Neural cell (in vitro differentiated cells): ENCODE data around the gene CDHR5. TPM values are rescaled to one million over a fixed set of nuclear protein-coding genes. Genes with fewer than 3 reads are reported as not detected.

Experiments used
- H2AFZ ChIP-seq: fragments of 200-600, 300-800 bp; sonication (generic), shearing (Covaris generic); 2 replicates; pipeline ENCODE4 v1.6.0; 2014; ENCODE audit warnings: low read depth, mild to moderate bottlenecking, antibody characterized with exemption, low read length, moderate library complexity
- H3F3A ChIP-seq: fragments of 200-600 bp; shearing (Covaris generic); 2 replicates; pipeline ENCODE4 v1.6.1; 2016; ENCODE audit warnings: mild to moderate bottlenecking, moderate library complexity, mixed read lengths, antibody characterized with exemption, low read length; ENCODE audit not compliant: insufficient read depth, poor library complexity, severe bottlenecking
- H3K27ac ChIP-seq: fragments of 200-600, 300-800 bp; sonication (generic), shearing (Covaris generic); 2 replicates; pipeline ENCODE4 v1.5.1; 2014; ENCODE audit warnings: mild to moderate bottlenecking, low read length, moderate library complexity
- H3K27me3 ChIP-seq: fragments of 300-800, 200-600 bp; sonication (generic), shearing (Covaris generic); 2 replicates; pipeline ENCODE4 v1.6.0; 2014; ENCODE audit warnings: mild to moderate bottlenecking, low read depth, low read length, moderate library complexity; ENCODE audit not compliant: insufficient read depth
- H3K36me3 ChIP-seq: fragments of 300-800, 200-600 bp; sonication (generic), shearing (Covaris generic); 2 replicates; pipeline ENCODE4 v1.5.1; 2014; ENCODE audit warnings: mild to moderate bottlenecking, antibody characterized with exemption, low read length, moderate library complexity; ENCODE audit not compliant: insufficient read depth
- H3K4me2 ChIP-seq: fragments of 300-800, 200-600 bp; sonication (generic), shearing (Covaris generic); 2 replicates; pipeline ENCODE4 v1.6.0; 2014; ENCODE audit warnings: mild to moderate bottlenecking, low read length
- H3K4me3 ChIP-seq: fragments of 300-800, 200-600 bp; sonication (generic), shearing (Covaris generic); 2 replicates; pipeline ENCODE4 v1.5.1; 2014; ENCODE audit warnings: mild to moderate bottlenecking, low read length, moderate library complexity
- H3K79me2 ChIP-seq: fragments of 200-600 bp; shearing (Covaris generic); replicated peaks from 2 replicates; pipeline ENCODE4 v1.6.0; 2014; ENCODE audit warnings: mild to moderate bottlenecking, low read length, moderate library complexity; ENCODE audit not compliant: insufficient read depth
- H3K9ac ChIP-seq: fragments of 300-800, 200-600 bp; sonication (generic), shearing (Covaris generic); 2 replicates; pipeline ENCODE4 v1.6.1; 2016; ENCODE audit warnings: mild to moderate bottlenecking, low read length, mixed read lengths
- H3K9me2 ChIP-seq: fragments of 200-600 bp; shearing (Covaris generic); 2 replicates; pipeline ENCODE4 v1.6.1; 2016; ENCODE audit warnings: mild to moderate bottlenecking, low read length, mixed read lengths; ENCODE audit not compliant: insufficient read depth
- H3K9me3 ChIP-seq: fragments of 200-600, 300-800 bp; sonication (generic), shearing (Covaris generic); 2 replicates; pipeline ENCODE4 v1.6.1; 2016; ENCODE audit warnings: mild to moderate bottlenecking, mixed run types, low read length, moderate library complexity, mixed read lengths
- H4K20me1 ChIP-seq: fragments of 200-600 bp; shearing (Covaris generic); 2 replicates; pipeline ENCODE4 v1.6.1; 2016; ENCODE audit warnings: mild to moderate bottlenecking, mixed run types; ENCODE audit not compliant: insufficient read depth
- EP300 ChIP-seq: fragments of 450-650 bp; conservative IDR thresholded peaks from 2 replicates; pipeline ENCODE4 v1.6.1; 2014; ENCODE audit warnings: antibody characterized with exemption, mild to moderate bottlenecking, moderate library complexity; ENCODE audit not compliant: poor library complexity, severe bottlenecking
- EZH2 ChIP-seq: fragments of 200-600, 300-800 bp; shearing (Covaris generic), sonication (generic); IDR thresholded peaks from 2 replicates; pipeline ENCODE4 v1.6.1; 2014; ENCODE audit warnings: antibody characterized with exemption, low read length, borderline replicate concordance, mild to moderate bottlenecking; ENCODE audit not compliant: insufficient read depth, poor library complexity, severe bottlenecking
- MXI1 ChIP-seq: fragments of 450-650 bp; conservative IDR thresholded peaks from 2 replicates; pipeline ENCODE4 v1.6.1; 2014; ENCODE audit warnings: antibody characterized with exemption, mild to moderate bottlenecking; ENCODE audit not compliant: poor library complexity, severe bottlenecking
- POLR2AphosphoS5 ChIP-seq: IDR thresholded peaks from 2 replicates; pipeline ENCODE4 v1.6.1; 2012
- RAD21 ChIP-seq: fragments of 450-650 bp; conservative IDR thresholded peaks from 2 replicates; pipeline ENCODE4 v1.6.1; 2014; ENCODE audit warnings: antibody characterized with exemption, mild to moderate bottlenecking, moderate library complexity
- SMC3 ChIP-seq: fragments of 450-650 bp; conservative IDR thresholded peaks from 2 replicates; pipeline ENCODE4 v1.6.1; 2014; ENCODE audit warnings: antibody characterized with exemption, mild to moderate bottlenecking, moderate library complexity; ENCODE audit not compliant: poor library complexity
- TAF1 ChIP-seq: IDR thresholded peaks from 2 replicates; pipeline ENCODE4 v1.6.1; 2012; ENCODE audit warnings: low read depth
- polyA plus RNA-seq: library from polyadenylated mRNA; depleted of rRNA; stranded (reverse); fragments of >200 nt; gene quantifications from 2 replicates; pipeline ENCODE4 v1.2.3, GENCODE V29; 2014
- TF ChIP-seq, protein P1 (sequence below): IDR thresholded peaks from 2 replicates; pipeline ENCODE4 v1.6.1; 2012; ENCODE audit warnings: borderline replicate concordance
- TF ChIP-seq, protein P2 (sequence below): fragments of 450-650 bp; IDR thresholded peaks from 2 replicates; pipeline ENCODE4 v1.5.1; 2014; ENCODE audit warnings: antibody characterized with exemption, mild to moderate bottlenecking, moderate library complexity; ENCODE audit not compliant: poor library complexity, severe bottlenecking

CDHR5 gene
- polyA plus RNA-seq, 1 donor from 2014 or later = not detected

DNA sequence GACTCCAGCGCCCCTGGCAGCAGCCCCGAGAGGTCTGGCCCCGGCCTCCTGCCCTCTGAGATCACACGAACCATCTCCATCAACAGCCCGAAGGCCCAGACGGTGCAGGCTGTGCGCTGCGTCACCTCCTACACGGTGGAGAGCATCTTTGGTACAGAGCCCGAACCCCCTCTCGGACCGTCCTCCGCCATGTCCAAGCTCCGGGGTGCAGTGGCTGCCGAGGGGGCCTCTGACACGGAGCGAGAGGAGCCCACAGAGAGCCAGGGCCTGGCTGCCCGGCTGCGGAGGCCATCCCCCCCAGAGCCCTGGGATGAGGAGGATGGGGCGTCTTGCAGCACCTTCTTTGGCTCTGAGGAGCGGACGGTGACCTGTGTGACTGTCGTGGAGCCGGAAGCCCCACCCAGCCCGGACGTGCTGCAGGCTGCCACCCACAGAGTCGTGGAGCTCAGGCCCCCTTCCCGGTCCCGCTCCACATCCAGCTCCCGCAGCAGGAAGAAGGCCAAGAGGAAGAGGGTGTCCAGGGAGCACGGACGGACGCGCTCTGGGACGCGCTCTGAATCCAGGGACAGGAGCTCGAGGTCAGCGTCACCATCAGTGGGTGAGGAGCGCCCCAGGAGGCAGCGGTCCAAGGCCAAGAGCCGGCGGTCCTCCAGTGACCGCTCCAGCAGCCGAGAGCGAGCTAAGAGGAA is 16.6 kb downstream of the CDHR5 start:
- H3K4me2 ChIP-seq = no peak overlapping the region
- no peak overlapping the region for H3K9ac ChIP-seq
- H3K4me3 ChIP-seq = no peak overlapping the region
- H3K79me2 ChIP-seq = no peaks in the 10 kb centered on the region
- H2AFZ ChIP-seq = no peak overlapping the region
- H3F3A ChIP-seq = no peaks in the 10 kb centered on the region
- H3K36me3 ChIP-seq = no peaks in the 10 kb centered on the region
- no peaks in the 10 kb centered on the region for H3K27me3 ChIP-seq
- H3K9me3 ChIP-seq = no peaks in the 10 kb centered on the region
- H3K27ac ChIP-seq = no peak overlapping the region
- no peak for TF ChIP-seq TAF1
- TF ChIP-seq RAD21 = no peak
- TF ChIP-seq EP300 = no peak
- TF ChIP-seq, protein P1, sequence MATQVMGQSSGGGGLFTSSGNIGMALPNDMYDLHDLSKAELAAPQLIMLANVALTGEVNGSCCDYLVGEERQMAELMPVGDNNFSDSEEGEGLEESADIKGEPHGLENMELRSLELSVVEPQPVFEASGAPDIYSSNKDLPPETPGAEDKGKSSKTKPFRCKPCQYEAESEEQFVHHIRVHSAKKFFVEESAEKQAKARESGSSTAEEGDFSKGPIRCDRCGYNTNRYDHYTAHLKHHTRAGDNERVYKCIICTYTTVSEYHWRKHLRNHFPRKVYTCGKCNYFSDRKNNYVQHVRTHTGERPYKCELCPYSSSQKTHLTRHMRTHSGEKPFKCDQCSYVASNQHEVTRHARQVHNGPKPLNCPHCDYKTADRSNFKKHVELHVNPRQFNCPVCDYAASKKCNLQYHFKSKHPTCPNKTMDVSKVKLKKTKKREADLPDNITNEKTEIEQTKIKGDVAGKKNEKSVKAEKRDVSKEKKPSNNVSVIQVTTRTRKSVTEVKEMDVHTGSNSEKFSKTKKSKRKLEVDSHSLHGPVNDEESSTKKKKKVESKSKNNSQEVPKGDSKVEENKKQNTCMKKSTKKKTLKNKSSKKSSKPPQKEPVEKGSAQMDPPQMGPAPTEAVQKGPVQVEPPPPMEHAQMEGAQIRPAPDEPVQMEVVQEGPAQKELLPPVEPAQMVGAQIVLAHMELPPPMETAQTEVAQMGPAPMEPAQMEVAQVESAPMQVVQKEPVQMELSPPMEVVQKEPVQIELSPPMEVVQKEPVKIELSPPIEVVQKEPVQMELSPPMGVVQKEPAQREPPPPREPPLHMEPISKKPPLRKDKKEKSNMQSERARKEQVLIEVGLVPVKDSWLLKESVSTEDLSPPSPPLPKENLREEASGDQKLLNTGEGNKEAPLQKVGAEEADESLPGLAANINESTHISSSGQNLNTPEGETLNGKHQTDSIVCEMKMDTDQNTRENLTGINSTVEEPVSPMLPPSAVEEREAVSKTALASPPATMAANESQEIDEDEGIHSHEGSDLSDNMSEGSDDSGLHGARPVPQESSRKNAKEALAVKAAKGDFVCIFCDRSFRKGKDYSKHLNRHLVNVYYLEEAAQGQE = no peak
- TF ChIP-seq EZH2 = no peak
- TF ChIP-seq, protein P2, sequence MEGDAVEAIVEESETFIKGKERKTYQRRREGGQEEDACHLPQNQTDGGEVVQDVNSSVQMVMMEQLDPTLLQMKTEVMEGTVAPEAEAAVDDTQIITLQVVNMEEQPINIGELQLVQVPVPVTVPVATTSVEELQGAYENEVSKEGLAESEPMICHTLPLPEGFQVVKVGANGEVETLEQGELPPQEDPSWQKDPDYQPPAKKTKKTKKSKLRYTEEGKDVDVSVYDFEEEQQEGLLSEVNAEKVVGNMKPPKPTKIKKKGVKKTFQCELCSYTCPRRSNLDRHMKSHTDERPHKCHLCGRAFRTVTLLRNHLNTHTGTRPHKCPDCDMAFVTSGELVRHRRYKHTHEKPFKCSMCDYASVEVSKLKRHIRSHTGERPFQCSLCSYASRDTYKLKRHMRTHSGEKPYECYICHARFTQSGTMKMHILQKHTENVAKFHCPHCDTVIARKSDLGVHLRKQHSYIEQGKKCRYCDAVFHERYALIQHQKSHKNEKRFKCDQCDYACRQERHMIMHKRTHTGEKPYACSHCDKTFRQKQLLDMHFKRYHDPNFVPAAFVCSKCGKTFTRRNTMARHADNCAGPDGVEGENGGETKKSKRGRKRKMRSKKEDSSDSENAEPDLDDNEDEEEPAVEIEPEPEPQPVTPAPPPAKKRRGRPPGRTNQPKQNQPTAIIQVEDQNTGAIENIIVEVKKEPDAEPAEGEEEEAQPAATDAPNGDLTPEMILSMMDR = no peak
- TF ChIP-seq POLR2AphosphoS5 = no peak
- no peak for TF ChIP-seq SMC3
- H4K20me1 ChIP-seq = no peaks in the 10 kb centered on the region
- no peaks in the 10 kb centered on the region for H3K9me2 ChIP-seq

DNA sequence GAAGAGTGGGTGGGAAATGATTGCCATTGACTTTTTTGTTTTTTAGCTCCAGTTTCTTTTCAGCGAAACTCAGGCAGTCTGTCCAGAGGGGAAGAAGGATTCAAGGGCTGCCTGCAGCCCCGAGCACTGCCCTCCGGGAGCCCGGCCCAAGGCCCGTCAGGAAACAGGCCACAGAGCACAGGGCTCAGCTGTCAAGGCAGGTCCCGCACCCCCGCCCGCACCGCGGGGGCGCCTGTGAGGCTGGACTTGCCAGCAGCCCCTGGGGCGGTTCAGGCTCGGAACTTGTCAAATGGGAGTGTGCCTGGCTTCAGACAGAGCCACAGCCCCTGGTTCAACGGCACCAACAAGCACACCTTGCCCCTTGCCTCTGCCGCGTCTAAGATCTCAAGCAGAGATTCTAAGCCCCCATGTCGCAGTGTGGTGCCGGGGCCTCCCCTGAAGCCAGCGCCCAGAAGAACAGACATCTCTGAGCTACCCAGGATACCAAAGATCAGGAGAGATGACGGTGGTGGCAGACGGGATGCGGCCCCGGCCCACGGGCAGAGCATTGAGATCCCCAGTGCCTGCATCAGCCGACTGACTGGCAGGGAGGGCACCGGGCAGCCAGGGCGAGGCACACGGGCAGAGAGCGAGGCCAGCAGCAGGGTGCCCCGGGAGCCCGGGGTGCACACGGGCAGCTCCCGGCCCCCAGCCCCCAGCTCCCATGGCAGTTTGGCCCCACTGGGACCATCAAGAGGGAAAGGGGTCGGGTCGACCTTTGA is 17.6 kb downstream of the CDHR5 start:
- H4K20me1 ChIP-seq = no peaks in the 10 kb centered on the region
- no peaks in the 10 kb centered on the region for H3K9me2 ChIP-seq
- no peaks in the 10 kb centered on the region for H3K79me2 ChIP-seq
- no peaks in the 10 kb centered on the region for H3F3A ChIP-seq
- no peaks in the 10 kb centered on the region for H3K36me3 ChIP-seq
- H3K4me3 ChIP-seq = no peak overlapping the region
- H3K9ac ChIP-seq = no peak overlapping the region
- H3K9me3 ChIP-seq = no peaks in the 10 kb centered on the region
- no peak overlapping the region for H3K27ac ChIP-seq
- H2AFZ ChIP-seq = no peak overlapping the region
- H3K27me3 ChIP-seq = no peaks in the 10 kb centered on the region
- no peak overlapping the region for H3K4me2 ChIP-seq
- TF ChIP-seq, protein P1 = no peak
- no peak for TF ChIP-seq EZH2
- no peak for TF ChIP-seq SMC3
- TF ChIP-seq, protein P2 = no peak
- no peak for TF ChIP-seq MXI1
- no peak for TF ChIP-seq EP300
- TF ChIP-seq TAF1 = no peak
- no peak for TF ChIP-seq RAD21
